ENCODE measurements around the gene MFSD12. TPM values are rescaled to one million over a fixed set of nuclear protein-coding genes. Genes with fewer than 3 reads are reported as not detected.

The MFSD12 gene
- total RNA-seq, 1 donor from 2014 or later = 93.7 TPM

DNA sequence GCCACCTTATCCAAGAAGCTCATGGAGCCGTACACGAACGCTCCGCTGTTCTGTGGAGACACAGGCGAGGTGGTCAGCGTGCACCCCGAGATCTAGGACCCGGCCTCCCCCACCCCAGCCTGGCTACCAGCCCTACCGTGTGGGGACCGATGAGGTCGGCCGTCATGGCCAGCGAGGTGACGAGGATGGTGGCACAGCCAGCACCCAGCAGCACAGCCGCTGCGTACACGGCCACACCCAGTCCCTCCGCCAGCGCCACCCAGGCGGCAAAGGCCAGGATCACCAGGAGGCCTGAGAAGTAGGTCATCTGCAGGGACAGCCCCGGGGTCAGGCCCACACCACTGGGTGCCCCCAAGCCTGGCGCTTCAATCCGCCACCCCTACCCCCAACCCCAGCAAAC lies 11.3 kb downstream of the MFSD12 start:
- Mint-ChIP-seq H3K9me3 (no peaks in the 10 kb centered on the region), H3K27me3 (ENCODE audit: low read depth) (no peaks in the 10 kb centered on the region), H3K36me3 (ENCODE audit: low read depth) (peaks cover 18% of the 10 kb centered on the region), H3K4me3 (ENCODE audit: low read depth) (no peak overlapping the region), H3K27ac (no peak overlapping the region), H3K4me1 (ENCODE audit: low read depth) (peaks cover 2% of the 10 kb centered on the region)
- DNase-seq (ENCODE audit: low spot score) = no peak
- intact Hi-C loops (cut with micrococcal nuclease) = no loop called here

DNA sequence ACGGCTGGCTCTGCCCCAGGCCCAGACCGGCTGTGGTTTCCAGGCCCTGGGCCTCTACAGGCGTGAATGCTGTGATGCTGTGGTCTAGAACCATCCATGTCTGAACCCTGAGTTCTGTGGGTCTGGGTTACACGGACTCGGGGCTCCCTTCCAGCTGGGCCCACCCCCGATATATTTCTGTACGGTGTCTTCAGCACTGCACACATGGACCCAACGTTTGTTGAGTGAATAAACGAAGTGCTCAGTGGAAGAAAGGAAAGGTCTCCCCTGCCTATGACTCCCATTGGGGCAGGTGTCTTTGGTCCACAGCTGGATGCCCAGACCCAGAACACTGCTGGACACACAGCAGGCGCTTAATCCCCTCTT lies 11.7 kb downstream of the MFSD12 start:
- Mint-ChIP-seq H3K27ac (no peak overlapping the region), H3K36me3 (ENCODE audit: low read depth) (peaks cover 16% of the 10 kb centered on the region), H3K9me3 (no peaks in the 10 kb centered on the region), H3K4me1 (ENCODE audit: low read depth) (peaks cover 2% of the 10 kb centered on the region), H3K4me3 (ENCODE audit: low read depth) (no peak overlapping the region), H3K27me3 (ENCODE audit: low read depth) (no peaks in the 10 kb centered on the region)
- DNase-seq (ENCODE audit: low spot score) = no peak
- intact Hi-C loops (cut with micrococcal nuclease) = loop anchor here (2.0 kb wide), 2 partner anchors 73 to 161 kb away; no protein-coding TSS in a partner anchor

DNA sequence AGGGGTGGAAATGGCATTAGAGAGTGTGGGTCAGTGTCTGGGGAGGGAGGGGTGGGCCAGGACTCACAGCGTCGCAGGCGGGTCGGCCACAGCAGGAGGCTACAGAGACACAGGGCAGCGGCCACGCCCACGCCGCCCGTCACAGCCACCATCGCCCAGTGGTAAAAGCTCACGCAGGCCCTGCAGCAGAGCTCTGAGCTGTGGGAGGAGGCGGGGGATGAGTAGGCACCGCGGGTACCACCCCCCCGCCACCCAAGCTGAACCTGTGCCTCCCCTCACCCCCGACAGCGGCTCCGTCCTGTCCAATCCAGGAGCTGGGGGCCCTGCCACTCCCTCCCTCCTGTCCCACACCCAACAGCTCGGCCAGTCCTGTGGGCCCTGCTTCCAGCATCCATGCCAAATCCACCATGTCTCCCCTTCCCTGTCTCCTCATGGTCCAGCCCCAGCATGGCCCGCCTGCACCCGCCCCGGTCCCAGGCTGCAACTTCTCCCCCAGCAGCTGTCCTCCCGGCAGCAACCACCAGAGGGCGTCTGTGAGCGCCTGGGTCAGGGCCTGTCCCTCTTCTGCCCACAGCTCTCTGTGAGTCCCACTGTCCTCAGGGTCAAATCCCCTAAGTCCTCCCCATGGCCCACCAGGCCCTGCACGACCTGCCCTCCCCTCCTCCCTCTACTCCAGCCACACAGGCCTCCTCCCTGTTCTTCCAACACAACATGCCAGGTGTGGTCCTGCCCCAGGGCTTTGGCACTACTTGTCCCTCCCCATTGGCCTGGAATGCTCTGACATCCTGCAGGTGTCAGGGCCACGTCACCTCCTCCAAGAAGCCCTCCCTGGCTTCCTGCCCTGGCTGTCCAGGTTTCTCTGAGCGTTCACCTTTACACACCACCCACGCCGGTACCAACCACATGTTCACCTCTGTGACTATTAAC lies 12.4 kb downstream of the MFSD12 start:
- no peaks in the 10 kb centered on the region for H3K27me3 Mint-ChIP-seq (ENCODE audit: low read depth)
- DNase-seq (ENCODE audit: low spot score) = peak; percentile 66
- no peak overlapping the region for H3K4me3 Mint-ChIP-seq (ENCODE audit: low read depth)
- intact Hi-C loops (cut with micrococcal nuclease) = loop anchor here (2.0 kb wide), 2 partner anchors 74 to 162 kb away; no protein-coding TSS in a partner anchor
- H3K9me3 Mint-ChIP-seq = no peaks in the 10 kb centered on the region
- peak overlapping the region; percentile 26 for H3K27ac Mint-ChIP-seq
- peaks cover 2% of the 10 kb centered on the region for H3K4me1 Mint-ChIP-seq (ENCODE audit: low read depth)
- H3K36me3 Mint-ChIP-seq (ENCODE audit: low read depth) = peaks cover 18% of the 10 kb centered on the region

DNA sequence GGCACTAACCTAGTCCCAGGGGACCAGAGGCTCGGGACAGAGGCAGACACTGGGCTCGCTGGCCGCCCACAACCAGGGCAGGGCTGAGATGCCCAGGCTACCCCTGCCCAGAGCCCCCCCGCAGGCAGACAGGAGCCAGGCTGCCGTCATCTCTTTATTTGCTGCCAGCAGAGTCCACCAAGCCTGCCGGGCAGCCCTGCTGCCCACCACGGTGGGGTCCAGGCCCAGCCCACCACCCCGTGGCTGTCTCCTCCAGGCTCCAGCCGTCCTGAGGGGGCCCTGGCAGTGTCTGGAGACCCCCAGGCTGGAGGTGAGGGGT lies 13.4 kb downstream of the MFSD12 start:
- Mint-ChIP-seq H3K27ac (no peak overlapping the region), H3K27me3 (ENCODE audit: low read depth) (no peaks in the 10 kb centered on the region), H3K4me1 (ENCODE audit: low read depth) (peaks cover 2% of the 10 kb centered on the region), H3K9me3 (no peaks in the 10 kb centered on the region), H3K4me3 (ENCODE audit: low read depth) (no peak overlapping the region), H3K36me3 (ENCODE audit: low read depth) (peaks cover 27% of the 10 kb centered on the region)
- intact Hi-C loops (cut with micrococcal nuclease) = loop anchor here (2.0 kb wide), 2 partner anchors 75 to 163 kb away; no protein-coding TSS in a partner anchor
- no peak for DNase-seq (ENCODE audit: low spot score)

DNA sequence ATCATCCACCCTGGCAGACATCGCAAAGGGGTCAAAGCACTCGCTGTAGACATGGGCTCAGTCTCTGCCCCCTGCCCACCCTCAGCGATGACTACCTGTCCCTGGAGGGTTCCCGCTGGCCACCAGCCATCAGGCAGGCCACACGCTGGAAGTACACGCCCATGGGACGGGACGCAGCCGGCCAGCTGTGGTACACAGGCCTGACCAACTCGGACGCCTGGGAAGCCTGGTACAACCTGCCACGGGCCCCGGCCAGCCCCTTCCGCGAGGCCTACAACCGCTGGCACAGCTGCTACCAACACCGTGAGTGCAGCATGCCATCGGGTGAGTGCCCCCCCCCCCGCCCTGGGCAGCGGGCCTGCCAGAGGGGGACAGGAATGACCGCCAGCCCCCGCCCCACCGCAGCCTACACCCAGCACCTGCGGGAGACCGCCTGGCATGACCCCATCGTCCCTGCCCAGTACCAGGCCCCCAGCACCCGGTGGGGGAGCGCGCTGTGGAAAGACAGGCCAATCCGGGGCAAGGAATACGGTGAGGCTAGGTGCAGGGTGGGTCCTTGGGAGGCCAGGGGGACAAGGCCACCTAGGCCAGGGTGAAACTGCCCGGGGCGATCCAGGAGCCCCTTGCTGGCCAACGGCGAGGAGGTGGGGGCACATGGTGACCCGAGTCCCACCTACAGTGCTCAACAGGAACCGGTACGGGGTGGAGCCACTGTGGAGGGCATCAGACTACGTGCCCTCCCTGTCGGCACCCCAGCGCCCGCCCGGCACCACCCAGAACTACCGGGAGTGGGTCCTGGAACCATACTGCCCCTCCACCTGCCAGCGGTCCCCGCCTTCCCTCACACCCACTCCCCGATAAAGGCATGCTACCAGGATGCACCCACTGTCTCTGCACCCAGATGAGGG lies 14.0 kb downstream of the MFSD12 start:
- Mint-ChIP-seq H3K9me3 (no peaks in the 10 kb centered on the region), H3K27ac (no peak overlapping the region), H3K4me1 (ENCODE audit: low read depth) (peaks cover 2% of the 10 kb centered on the region), H3K27me3 (ENCODE audit: low read depth) (no peaks in the 10 kb centered on the region), H3K4me3 (ENCODE audit: low read depth) (no peak overlapping the region), H3K36me3 (ENCODE audit: low read depth) (peaks cover 29% of the 10 kb centered on the region)
- no peak for DNase-seq (ENCODE audit: low spot score)
- intact Hi-C loops (cut with micrococcal nuclease) = loop anchor here (2.0 kb wide), 2 partner anchors 75 to 163 kb away; no protein-coding TSS in a partner anchor

DNA sequence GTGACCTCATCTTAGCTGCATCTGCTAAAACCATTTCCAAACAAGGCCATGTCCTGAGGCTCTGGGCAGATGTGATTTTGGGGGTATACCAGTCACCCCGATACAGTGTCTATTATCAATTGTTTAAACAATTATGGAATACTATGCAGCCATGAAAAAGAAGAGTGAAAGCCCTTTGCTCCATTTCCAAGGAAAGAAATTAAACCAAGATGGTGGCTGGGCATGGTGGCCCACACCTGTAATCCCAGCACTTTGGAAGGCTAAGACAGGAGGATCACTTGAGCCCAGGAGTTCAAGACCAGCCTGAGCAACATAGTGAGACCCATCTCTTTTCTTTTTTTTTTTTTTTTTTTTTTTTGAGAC lies 17.6 kb downstream of the MFSD12 start:
- no peaks in the 10 kb centered on the region for H3K4me1 Mint-ChIP-seq (ENCODE audit: low read depth)
- intact Hi-C loops (cut with micrococcal nuclease) = no loop called here
- H3K9me3 Mint-ChIP-seq = no peaks in the 10 kb centered on the region
- H3K36me3 Mint-ChIP-seq (ENCODE audit: low read depth) = peaks cover 32% of the 10 kb centered on the region
- H3K4me3 Mint-ChIP-seq (ENCODE audit: low read depth) = no peak overlapping the region
- H3K27me3 Mint-ChIP-seq (ENCODE audit: low read depth) = no peaks in the 10 kb centered on the region
- no peak for DNase-seq (ENCODE audit: low spot score)
- no peak overlapping the region for H3K27ac Mint-ChIP-seq

DNA sequence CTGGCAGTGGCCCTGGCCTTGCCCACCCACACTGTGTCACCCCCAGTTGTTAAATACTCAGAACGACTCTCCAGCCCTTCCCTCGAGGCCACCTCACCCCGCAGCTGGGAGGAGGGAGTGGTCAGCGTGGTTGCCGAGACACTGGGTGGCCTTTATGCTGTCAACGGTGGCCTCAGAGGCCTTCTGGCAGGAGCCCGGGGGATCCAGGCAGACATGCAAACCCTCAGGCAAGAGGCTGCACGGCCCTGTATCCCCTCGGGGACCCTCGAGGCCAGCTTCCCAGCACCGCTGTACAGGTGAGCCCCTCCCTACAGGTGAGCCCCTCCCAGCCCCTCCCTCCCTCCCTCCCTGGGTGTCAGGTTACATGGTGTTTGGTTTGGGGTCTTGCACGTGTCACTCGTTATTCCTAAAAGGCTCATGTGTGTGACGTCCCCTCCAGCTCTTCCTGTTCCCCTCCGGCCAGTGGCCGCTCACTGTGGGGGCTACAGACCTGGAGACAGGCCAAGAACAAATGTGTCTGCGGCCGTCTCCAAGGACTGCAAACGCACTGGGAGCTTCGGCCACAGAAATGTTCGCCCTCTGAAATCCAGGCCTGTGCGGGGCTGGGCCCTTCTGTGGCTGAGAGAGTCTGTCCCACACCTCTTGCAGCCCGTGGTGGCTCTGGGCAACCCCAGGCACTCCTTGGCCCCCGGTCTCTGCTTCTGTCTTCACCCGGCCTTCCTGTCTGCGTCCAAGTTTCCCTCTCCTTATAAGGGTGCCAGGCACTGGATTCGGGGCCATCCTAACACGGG lies 18.2 kb downstream of the MFSD12 start, which contains the start of gene TEKTIP1:
TSS of gene TEKTIP1 (plus strand) at position 210 of the 791 bp plus-strand sequence. CDS start at position 214, 4 bp downstream.
- no peak within 1 kb of the TSS for H3K4me3 Mint-ChIP-seq (ENCODE audit: low read depth)
- H3K27me3 Mint-ChIP-seq (ENCODE audit: low read depth) = no peaks in the 10 kb centered on the region

DNA sequence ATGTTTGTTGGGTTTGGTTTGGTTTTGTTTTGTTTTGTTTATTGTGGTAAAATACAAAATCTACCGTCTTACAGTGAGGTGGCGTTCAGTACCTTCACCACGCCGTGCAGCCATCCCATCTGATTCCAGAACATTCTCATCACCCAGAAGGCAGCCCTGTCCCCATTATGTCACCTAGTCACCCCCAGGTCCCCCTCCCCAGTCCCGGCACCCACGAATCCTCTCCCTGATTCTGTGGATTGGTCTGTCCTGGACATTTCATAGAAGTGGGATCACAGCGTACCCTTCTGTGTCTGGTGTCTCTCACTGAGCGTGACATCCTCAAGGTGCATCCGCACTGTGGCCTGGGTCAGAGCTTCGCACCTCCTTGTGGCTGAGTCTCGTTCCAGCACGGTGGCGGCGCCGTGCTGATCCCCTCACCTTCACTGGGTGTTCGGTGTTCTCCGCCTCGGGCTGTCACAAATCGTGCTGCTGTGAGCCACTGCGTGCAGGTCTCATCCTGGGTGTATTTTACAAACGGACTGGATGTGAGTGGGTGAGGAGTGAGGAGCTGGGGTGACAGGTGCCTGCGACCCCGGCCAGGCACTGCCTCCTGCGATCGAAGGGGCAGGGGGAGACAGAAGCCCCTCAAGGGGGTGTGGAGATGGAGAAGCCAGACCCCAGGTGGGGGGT lies 19.0 kb downstream of the MFSD12 start:
- peaks cover 42% of the 10 kb centered on the region for H3K36me3 Mint-ChIP-seq (ENCODE audit: low read depth)

More for the DNA sequence above, 18.2 kb downstream of the MFSD12 start, which contains the start of gene TEKTIP1:
- H3K36me3 Mint-ChIP-seq (ENCODE audit: low read depth) = peaks cover 38% of the 10 kb centered on the region
- H3K4me1 Mint-ChIP-seq (ENCODE audit: low read depth) = no peaks in the 10 kb centered on the region
- no peaks in the 10 kb centered on the region for H3K9me3 Mint-ChIP-seq
- intact Hi-C loops (cut with micrococcal nuclease) = no loop called here
- H3K27ac Mint-ChIP-seq = no peak within 1 kb of the TSS
- no peak for DNase-seq (ENCODE audit: low spot score)

DNA sequence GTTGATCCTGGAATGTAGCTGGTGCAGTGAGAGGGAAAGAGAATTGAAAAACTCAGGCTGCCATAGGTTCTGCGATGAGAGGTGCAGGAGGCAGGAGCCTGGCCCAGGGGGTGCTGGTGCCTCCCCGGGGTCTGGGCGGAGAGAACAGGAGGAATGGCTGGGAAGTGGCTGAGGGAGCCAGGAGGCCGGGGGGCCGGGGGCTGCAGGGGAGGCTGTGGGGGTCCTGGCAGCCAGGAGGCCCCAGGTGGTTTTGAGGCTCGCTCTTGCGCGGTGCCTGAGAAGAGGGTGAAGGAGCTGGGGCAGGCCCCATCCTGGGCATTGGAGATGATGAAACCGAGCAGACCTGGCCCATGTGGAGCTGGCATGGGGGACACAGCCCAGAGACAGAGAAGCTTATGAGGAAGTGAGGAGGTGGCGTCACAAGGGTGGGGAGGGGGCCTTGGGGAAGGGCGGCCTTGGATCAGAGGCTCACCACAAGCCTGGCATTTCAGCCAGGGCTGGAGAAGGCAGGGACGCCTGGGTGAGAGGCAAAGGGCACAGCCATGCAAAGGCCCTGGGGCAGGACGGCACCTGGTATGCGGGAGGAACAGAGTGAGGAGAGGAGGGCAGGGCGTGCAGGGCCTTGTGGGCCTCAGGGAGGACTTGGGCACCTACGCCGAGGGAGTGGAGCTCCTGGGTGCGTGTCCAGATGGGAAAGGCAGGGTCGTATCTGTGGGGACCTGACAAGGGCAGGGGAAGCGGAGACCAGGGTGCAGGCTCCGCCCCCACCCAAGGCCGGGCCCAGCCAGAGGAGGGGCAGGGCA lies 19.7 kb downstream of the MFSD12 start:
- intact Hi-C loops (cut with micrococcal nuclease) = no loop called here
- no peaks in the 10 kb centered on the region for H3K9me3 Mint-ChIP-seq
- H3K4me1 Mint-ChIP-seq (ENCODE audit: low read depth) = no peaks in the 10 kb centered on the region
- no peak for DNase-seq (ENCODE audit: low spot score)
- H3K4me3 Mint-ChIP-seq (ENCODE audit: low read depth) = no peak overlapping the region
- no peaks in the 10 kb centered on the region for H3K27me3 Mint-ChIP-seq (ENCODE audit: low read depth)
- no peak overlapping the region for H3K27ac Mint-ChIP-seq
- H3K36me3 Mint-ChIP-seq (ENCODE audit: low read depth) = peaks cover 46% of the 10 kb centered on the region

More for the DNA sequence above, 19.0 kb downstream of the MFSD12 start:
- Mint-ChIP-seq H3K9me3 (no peaks in the 10 kb centered on the region), H3K4me1 (ENCODE audit: low read depth) (no peaks in the 10 kb centered on the region), H3K4me3 (ENCODE audit: low read depth) (no peak overlapping the region), H3K27me3 (ENCODE audit: low read depth) (no peaks in the 10 kb centered on the region), H3K27ac (no peak overlapping the region)
- intact Hi-C loops (cut with micrococcal nuclease) = no loop called here
- DNase-seq (ENCODE audit: low spot score) = no peak

DNA sequence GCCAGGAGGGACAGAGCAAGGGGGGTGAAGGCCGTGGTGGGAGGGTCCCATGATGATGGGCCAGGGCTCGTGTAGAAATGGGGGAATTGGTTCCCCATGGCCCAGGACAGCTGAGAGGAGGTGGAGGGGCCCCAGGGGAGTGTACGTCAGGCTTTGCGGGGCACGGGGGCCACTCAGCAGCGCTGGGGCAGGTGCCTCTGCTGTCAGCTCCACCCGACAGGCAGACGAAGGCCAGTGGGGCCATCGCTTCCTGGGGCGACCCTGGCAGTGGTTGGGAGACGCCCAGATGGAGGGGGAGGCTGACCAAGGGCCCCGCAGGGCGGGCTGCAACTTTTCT lies 20.3 kb downstream of the MFSD12 start:
- Mint-ChIP-seq H3K27ac (no peak overlapping the region), H3K9me3 (no peaks in the 10 kb centered on the region), H3K36me3 (ENCODE audit: low read depth) (peaks cover 50% of the 10 kb centered on the region), H3K4me3 (ENCODE audit: low read depth) (no peak overlapping the region), H3K4me1 (ENCODE audit: low read depth) (no peaks in the 10 kb centered on the region), H3K27me3 (ENCODE audit: low read depth) (no peaks in the 10 kb centered on the region)
- intact Hi-C loops (cut with micrococcal nuclease) = no loop called here
- no peak for DNase-seq (ENCODE audit: low spot score)

DNA sequence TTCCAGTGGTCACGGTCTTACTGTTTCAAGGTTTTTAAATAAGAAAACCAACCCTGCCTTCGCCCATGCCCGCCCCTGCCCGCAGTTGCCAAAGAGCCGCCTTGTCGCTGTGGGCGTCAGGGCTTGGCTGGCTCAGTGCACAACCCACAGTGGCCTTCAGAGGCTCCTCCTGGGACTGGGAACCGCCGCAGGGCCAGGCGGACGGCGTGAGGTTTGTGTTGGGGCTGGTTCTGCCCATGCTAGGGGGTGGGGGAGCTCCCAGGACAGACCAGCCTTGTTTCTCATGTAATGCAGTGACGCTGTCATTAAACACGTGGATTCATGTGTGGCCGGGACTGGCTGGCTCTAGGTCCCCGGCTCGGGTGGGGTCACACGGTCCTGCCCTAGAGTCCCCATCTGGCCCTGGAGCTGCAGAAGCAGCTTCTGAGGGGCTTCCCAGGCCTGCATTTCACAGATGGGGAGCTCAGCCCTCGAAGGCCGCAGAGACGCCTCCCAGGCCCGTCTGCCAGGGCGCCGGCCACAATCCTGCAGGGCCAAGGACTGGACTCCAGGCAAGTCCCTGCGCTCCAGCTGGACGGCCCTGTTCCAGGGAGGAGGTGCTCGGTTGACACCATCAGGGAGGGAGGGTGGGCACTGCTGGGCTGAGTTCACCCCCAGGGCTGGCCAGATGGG lies 20.8 kb downstream of the MFSD12 start:
- Mint-ChIP-seq H3K36me3 (ENCODE audit: low read depth) (peaks cover 50% of the 10 kb centered on the region), H3K9me3 (no peaks in the 10 kb centered on the region), H3K4me1 (ENCODE audit: low read depth) (no peaks in the 10 kb centered on the region), H3K4me3 (ENCODE audit: low read depth) (no peak overlapping the region), H3K27me3 (ENCODE audit: low read depth) (no peaks in the 10 kb centered on the region), H3K27ac (no peak overlapping the region)
- no peak for DNase-seq (ENCODE audit: low spot score)
- intact Hi-C loops (cut with micrococcal nuclease) = no loop called here
